22Rv1 (cell line): Measurements from ENCODE around the gene SLC25A13.

Experiments
- CTCF ChIP-seq: fragments of 450-650 bp; IDR thresholded peaks from 2 replicates; pipeline ENCODE4 v1.5.1; 2017; ENCODE audit warnings: mild to moderate bottlenecking
- ZFX ChIP-seq: fragments of 450-650 bp; IDR thresholded peaks from 2 replicates; pipeline ENCODE4 v1.6.1; 2017; ENCODE audit warnings: antibody characterized with exemption, borderline replicate concordance

- no peak for TF ChIP-seq ZFX
- TF ChIP-seq CTCF = no peak
These were observed 122.5 kb downstream of the SLC25A13 start for GRCh38 chr7:96199421-96199820.
